Measurements from ENCODE around the gene TMA7. TPM values are rescaled to one million over a fixed set of nuclear protein-coding genes. Genes with fewer than 3 reads are reported as not detected.

Gene TMA7
- total and polyA plus RNA-seq, 2 of the 13 experiments (the other 11 are each of a cell fraction or from before 2014, with no cell fraction given) = 100 to 486 TPM

DNA sequence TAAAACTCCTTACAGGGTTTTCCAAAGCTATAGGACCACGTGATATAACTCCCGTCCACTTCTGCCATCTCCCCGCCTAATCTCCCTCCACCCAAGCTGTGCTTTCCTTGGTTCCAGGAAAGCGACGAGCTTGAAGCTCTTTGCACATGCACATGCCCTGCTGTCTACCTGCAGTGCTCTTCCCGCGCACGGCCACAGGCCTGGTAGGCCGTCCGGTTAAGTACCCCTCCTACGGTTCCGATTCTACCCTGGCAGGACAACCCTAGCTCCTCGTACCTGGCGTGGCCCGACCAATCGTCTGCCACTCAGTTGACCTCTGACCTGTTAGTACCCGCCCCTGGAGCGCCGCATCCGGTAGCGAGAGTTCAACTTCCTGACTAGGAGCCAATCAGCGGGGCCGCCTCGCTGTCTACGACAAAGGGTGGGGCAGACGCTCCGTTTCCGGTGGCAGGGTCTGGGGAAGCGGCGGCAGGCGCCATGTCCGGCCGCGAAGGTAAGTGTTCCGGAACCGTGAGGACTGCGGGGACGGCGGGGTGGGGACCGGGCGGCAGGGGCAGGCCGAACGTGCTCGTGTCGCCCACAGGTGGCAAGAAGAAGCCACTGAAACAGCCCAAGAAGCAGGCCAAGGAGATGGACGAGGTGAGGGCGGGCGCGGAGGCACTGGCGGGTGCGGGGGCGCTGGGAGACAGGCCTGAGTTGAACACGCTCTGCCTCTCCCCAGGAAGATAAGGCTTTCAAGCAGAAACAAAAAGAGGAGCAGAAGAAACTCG is at the start of gene TMA7, which contains the start of gene CCDC51 (continued):
- no peak for TF ChIP-seq U2AF2 (IDR thresholded peaks at IDR 0.05; ENCODE audit: low read depth, low read length)
- no peak for TF ChIP-seq CC2D1A (CRISPR knock-in tag; IDR thresholded peaks at IDR 0.05)
- peak; percentile 47 for TF ChIP-seq NCOA2 (CRISPR knock-in tag; IDR thresholded peaks at IDR 0.05)
- TF ChIP-seq WIZ (CRISPR knock-in tag; IDR thresholded peaks at IDR 0.05) = no peak
- TF ChIP-seq, protein P1, sequence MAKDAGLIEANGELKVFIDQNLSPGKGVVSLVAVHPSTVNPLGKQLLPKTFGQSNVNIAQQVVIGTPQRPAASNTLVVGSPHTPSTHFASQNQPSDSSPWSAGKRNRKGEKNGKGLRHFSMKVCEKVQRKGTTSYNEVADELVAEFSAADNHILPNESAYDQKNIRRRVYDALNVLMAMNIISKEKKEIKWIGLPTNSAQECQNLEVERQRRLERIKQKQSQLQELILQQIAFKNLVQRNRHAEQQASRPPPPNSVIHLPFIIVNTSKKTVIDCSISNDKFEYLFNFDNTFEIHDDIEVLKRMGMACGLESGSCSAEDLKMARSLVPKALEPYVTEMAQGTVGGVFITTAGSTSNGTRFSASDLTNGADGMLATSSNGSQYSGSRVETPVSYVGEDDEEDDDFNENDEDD (CRISPR knock-in tag; IDR thresholded peaks at IDR 0.05; ENCODE audit: borderline replicate concordance) = peak; percentile 90
- no peak for TF ChIP-seq CBX5 (CRISPR knock-in tag; IDR thresholded peaks at IDR 0.05; ENCODE audit: borderline replicate concordance)
- TF ChIP-seq, protein P2, sequence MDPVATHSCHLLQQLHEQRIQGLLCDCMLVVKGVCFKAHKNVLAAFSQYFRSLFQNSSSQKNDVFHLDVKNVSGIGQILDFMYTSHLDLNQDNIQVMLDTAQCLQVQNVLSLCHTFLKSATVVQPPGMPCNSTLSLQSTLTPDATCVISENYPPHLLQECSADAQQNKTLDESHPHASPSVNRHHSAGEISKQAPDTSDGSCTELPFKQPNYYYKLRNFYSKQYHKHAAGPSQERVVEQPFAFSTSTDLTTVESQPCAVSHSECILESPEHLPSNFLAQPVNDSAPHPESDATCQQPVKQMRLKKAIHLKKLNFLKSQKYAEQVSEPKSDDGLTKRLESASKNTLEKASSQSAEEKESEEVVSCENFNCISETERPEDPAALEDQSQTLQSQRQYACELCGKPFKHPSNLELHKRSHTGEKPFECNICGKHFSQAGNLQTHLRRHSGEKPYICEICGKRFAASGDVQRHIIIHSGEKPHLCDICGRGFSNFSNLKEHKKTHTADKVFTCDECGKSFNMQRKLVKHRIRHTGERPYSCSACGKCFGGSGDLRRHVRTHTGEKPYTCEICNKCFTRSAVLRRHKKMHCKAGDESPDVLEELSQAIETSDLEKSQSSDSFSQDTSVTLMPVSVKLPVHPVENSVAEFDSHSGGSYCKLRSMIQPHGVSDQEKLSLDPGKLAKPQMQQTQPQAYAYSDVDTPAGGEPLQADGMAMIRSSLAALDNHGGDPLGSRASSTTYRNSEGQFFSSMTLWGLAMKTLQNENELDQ (CRISPR knock-in tag; IDR thresholded peaks at IDR 0.05; ENCODE audit: borderline replicate concordance) = peak; percentile 81; the same call in 1 of the 2 replicates
- peak; percentile 71 for TF ChIP-seq HNRNPLL (IDR thresholded peaks at IDR 0.05; ENCODE audit: low read depth, low read length, poor library complexity, severe bottlenecking)
- TF ChIP-seq ELF1 (CRISPR knock-in tag; IDR thresholded peaks at IDR 0.05) = peak; percentile 98
- TF ChIP-seq, protein P3, sequence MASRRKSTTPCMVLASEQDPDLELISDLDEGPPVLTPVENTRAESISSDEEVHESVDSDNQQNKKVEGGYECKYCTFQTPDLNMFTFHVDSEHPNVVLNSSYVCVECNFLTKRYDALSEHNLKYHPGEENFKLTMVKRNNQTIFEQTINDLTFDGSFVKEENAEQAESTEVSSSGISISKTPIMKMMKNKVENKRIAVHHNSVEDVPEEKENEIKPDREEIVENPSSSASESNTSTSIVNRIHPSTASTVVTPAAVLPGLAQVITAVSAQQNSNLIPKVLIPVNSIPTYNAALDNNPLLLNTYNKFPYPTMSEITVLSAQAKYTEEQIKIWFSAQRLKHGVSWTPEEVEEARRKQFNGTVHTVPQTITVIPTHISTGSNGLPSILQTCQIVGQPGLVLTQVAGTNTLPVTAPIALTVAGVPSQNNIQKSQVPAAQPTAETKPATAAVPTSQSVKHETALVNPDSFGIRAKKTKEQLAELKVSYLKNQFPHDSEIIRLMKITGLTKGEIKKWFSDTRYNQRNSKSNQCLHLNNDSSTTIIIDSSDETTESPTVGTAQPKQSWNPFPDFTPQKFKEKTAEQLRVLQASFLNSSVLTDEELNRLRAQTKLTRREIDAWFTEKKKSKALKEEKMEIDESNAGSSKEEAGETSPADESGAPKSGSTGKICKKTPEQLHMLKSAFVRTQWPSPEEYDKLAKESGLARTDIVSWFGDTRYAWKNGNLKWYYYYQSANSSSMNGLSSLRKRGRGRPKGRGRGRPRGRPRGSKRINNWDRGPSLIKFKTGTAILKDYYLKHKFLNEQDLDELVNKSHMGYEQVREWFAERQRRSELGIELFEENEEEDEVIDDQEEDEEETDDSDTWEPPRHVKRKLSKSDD (CRISPR knock-in tag; IDR thresholded peaks at IDR 0.05; ENCODE audit: low read depth) = no peak
- TF ChIP-seq ZNF674 (CRISPR knock-in tag; IDR thresholded peaks at IDR 0.05; ENCODE audit: low read depth) = peak; percentile 97; the same call in 1 of the 2 replicates
- peak; percentile 62; the same call in 1 of the 2 replicates for TF ChIP-seq ZNF709 (CRISPR knock-in tag; IDR thresholded peaks at IDR 0.05)
- peak; percentile 98 for TF ChIP-seq SP2 (CRISPR knock-in tag; IDR thresholded peaks at IDR 0.05)
- no peak for TF ChIP-seq ZNF816 (CRISPR knock-in tag; IDR thresholded peaks at IDR 0.05; ENCODE audit: borderline replicate concordance)
- no peak for TF ChIP-seq MEIS1 (CRISPR knock-in tag; IDR thresholded peaks at IDR 0.05; ENCODE audit: borderline replicate concordance)
- peak; percentile 78 for TF ChIP-seq SALL1 (CRISPR knock-in tag; IDR thresholded peaks at IDR 0.05)
- TF ChIP-seq MAX (IDR thresholded peaks at IDR 0.05) = peak; percentile 96
- TF ChIP-seq, protein P4, sequence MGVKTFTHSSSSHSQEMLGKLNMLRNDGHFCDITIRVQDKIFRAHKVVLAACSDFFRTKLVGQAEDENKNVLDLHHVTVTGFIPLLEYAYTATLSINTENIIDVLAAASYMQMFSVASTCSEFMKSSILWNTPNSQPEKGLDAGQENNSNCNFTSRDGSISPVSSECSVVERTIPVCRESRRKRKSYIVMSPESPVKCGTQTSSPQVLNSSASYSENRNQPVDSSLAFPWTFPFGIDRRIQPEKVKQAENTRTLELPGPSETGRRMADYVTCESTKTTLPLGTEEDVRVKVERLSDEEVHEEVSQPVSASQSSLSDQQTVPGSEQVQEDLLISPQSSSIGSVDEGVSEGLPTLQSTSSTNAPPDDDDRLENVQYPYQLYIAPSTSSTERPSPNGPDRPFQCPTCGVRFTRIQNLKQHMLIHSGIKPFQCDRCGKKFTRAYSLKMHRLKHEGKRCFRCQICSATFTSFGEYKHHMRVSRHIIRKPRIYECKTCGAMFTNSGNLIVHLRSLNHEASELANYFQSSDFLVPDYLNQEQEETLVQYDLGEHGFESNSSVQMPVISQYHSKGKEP (CRISPR knock-in tag; IDR thresholded peaks at IDR 0.05) = no peak
- TF ChIP-seq TRIM24 (CRISPR knock-in tag; IDR thresholded peaks at IDR 0.05) = no peak
- TF ChIP-seq RCOR2 (CRISPR knock-in tag; IDR thresholded peaks at IDR 0.05) = no peak
- peak; percentile 79 for TF ChIP-seq MED8 (CRISPR knock-in tag; IDR thresholded peaks at IDR 0.05; ENCODE audit: insufficient replicate concordance)
- 0 out of 2 replicates have a peak, but pooled peaks have one; percentile 9 for TF ChIP-seq AKAP8 (CRISPR knock-in tag; IDR thresholded peaks at IDR 0.05)
